ENCODE results near the gene MYL2. TPM values are rescaled to one million over a fixed set of nuclear protein-coding genes. Genes with fewer than 3 reads are reported as not detected.
"Not testable (repeated sequence)": the region's sequence is repeated elsewhere in the genome, so short reads cannot be mapped to it uniquely, and the experiment has no call there.

Gene MYL2, protein sequence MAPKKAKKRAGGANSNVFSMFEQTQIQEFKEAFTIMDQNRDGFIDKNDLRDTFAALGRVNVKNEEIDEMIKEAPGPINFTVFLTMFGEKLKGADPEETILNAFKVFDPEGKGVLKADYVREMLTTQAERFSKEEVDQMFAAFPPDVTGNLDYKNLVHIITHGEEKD
- 0.43 and 1.1 TPM in 2 replicates for total RNA-seq (2014; rRNA removed; shearing (Covaris generic))

GRCh38 chr12:110920324-110920910 lies at the start of gene MYL2:
Gene MYL2, minus strand, starts transcription at chr12:110920579. Its CDS starts 50 bp downstream, at chr12:110920529.
- Histone ChIP-seq H3K9me3 (replicated peaks) (no peaks in the 10 kb centered on the region), H3K36me3 (no peaks in the 10 kb centered on the region), H3K27me3 (no peaks in the 10 kb centered on the region; the same call in 1 of the 2 replicates), H3K27ac (no peak within 1 kb of the TSS), H3K4me3 (peak within 1 kb of the TSS; percentile 9; the same call in 1 of the 2 replicates), H3K4me1 (peaks cover 7% of the 10 kb centered on the region)
- DNase-seq = peak; percentile 16 to 20

- H3K9me3 ChIP-seq (replicated peaks) = no peaks in the 10 kb centered on the region
- H3K4me1 ChIP-seq = no peaks in the 10 kb centered on the region
- no peak for DNase-seq
- no peaks in the 10 kb centered on the region for H3K27me3 ChIP-seq
- no peaks in the 10 kb centered on the region for H3K36me3 ChIP-seq
- H3K27ac ChIP-seq = no peak overlapping the region
- H3K4me3 ChIP-seq = no peak overlapping the region
These were observed 45.8 kb upstream of the MYL2 start for GRCh38 chr12:110966081-110966760.

DNA sequence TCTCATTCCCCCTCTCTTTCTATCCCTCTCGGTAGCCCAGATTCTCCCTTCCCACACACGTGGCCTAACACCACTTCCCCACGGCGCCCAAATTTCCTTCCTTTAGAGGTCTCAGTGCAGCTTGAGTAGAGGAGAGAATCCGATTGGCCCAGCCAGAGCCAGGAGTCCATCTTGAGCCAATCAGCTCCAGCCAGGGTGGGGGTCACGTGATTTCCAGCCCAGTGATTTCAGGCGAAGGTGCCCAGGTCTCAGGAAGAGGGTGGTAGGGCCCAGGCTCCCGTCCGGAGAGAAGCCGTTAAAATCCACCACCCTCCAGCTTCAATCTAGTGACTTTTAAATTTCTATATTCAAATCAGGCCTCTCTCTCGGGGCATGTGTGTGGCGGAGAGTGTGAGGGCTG lies 45.2 kb upstream of the MYL2 start:
- DNase-seq = peak in 1 of 2 experiments; percentile 5
- Histone ChIP-seq H3K4me1 (no peaks in the 10 kb centered on the region), H3K27me3 (no peaks in the 10 kb centered on the region), H3K9me3 (replicated peaks) (no peaks in the 10 kb centered on the region), H3K27ac (no peak overlapping the region), H3K4me3 (no peak overlapping the region), H3K36me3 (no peaks in the 10 kb centered on the region)

- DNase-seq = no peak
- Histone ChIP-seq H3K9me3 (replicated peaks) (no peaks in the 10 kb centered on the region), H3K4me3 (no peak overlapping the region), H3K36me3 (no peaks in the 10 kb centered on the region), H3K27me3 (no peaks in the 10 kb centered on the region), H3K4me1 (no peaks in the 10 kb centered on the region), H3K27ac (no peak overlapping the region)
These were observed 40.4 kb upstream of the MYL2 start for GRCh38 chr12:110960795-110961194.

GRCh38 chr12:110957652-110958051 lies 37.3 kb upstream of the MYL2 start:
- DNase-seq = peak; percentile 9 to 14
- Histone ChIP-seq H3K36me3 (no peaks in the 10 kb centered on the region), H3K9me3 (replicated peaks) (no peaks in the 10 kb centered on the region), H3K4me1 (no peaks in the 10 kb centered on the region), H3K27me3 (no peaks in the 10 kb centered on the region), H3K4me3 (no peak overlapping the region), H3K27ac (no peak overlapping the region)

GRCh38 chr12:110957159-110957558 lies 36.8 kb upstream of the MYL2 start:
- Histone ChIP-seq H3K4me1 (no peaks in the 10 kb centered on the region), H3K4me3 (no peak overlapping the region), H3K36me3 (no peaks in the 10 kb centered on the region), H3K27me3 (no peaks in the 10 kb centered on the region), H3K27ac (no peak overlapping the region), H3K9me3 (replicated peaks) (no peaks in the 10 kb centered on the region)
- DNase-seq = no peak

DNA sequence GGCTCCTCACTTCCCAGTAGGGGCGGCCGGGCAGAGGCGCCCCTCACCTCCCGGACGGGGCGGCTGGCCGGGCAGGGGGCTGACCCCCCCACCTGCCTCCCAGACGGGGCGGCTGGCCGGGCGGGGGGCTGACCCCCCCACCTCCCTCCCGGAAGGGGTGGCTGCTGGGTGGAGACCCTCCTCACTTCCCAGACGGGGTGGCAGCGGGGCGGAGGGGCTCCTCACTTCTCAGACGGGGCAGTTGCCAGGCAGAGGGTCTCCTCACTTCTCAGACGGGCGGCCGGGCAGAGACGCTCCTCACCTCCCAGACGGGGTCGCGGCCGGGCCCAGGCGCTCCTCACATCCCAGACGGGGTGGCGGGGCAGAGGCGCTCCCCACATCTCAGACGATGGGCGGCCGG lies 30.5 kb upstream of the MYL2 start:
- H3K4me3 ChIP-seq; H3K27me3 ChIP-seq; H3K36me3 ChIP-seq; DNase-seq; H3K4me1 ChIP-seq; H3K27ac ChIP-seq; H3K9me3 ChIP-seq (replicated peaks): not testable (repeated sequence)

GRCh38 chr12:110950466-110950865 lies 30.1 kb upstream of the MYL2 start:
- H3K27ac ChIP-seq; H3K9me3 ChIP-seq (replicated peaks); DNase-seq; H3K27me3 ChIP-seq; H3K4me3 ChIP-seq; H3K4me1 ChIP-seq; H3K36me3 ChIP-seq: not testable (repeated sequence)

DNA sequence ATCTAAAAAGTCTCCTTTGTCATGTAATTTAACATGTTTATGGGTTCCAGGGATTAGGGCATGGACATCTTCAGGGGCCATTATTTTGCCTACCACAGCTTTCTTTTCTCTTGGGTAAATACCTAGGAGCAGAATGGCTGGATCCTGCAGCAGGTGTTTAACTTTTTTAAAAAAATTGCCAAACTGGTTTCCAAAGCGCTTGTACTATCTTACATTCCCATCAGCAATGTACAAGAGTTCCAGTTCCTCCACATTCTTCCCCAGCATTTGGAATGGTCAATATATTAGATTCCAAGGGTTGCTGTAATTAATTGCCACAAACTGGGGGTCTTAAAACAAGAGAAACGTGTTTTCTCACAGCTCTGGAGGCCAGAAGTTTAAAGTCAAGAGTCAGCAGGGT lies 27.7 kb upstream of the MYL2 start:
- no peaks in the 10 kb centered on the region for H3K4me1 ChIP-seq
- H3K36me3 ChIP-seq = no peaks in the 10 kb centered on the region
- H3K27ac ChIP-seq = no peak overlapping the region
- H3K9me3 ChIP-seq (replicated peaks) = no peaks in the 10 kb centered on the region
- H3K27me3 ChIP-seq = no peaks in the 10 kb centered on the region
- no peak overlapping the region for H3K4me3 ChIP-seq
- DNase-seq = no peak

GRCh38 chr12:110943373-110943772 lies 23.0 kb upstream of the MYL2 start:
- no peaks in the 10 kb centered on the region for H3K27me3 ChIP-seq
- H3K36me3 ChIP-seq = no peaks in the 10 kb centered on the region
- DNase-seq = no peak
- no peak overlapping the region for H3K27ac ChIP-seq
- no peaks in the 10 kb centered on the region for H3K9me3 ChIP-seq (replicated peaks)
- H3K4me3 ChIP-seq = no peak overlapping the region
- H3K4me1 ChIP-seq = no peaks in the 10 kb centered on the region

GRCh38 chr12:110941391-110941790 lies 21.0 kb upstream of the MYL2 start:
- H3K4me3 ChIP-seq = no peak overlapping the region
- H3K9me3 ChIP-seq (replicated peaks) = no peaks in the 10 kb centered on the region
- no peaks in the 10 kb centered on the region for H3K4me1 ChIP-seq
- H3K27ac ChIP-seq = no peak overlapping the region
- no peaks in the 10 kb centered on the region for H3K36me3 ChIP-seq
- no peaks in the 10 kb centered on the region for H3K27me3 ChIP-seq
- no peak for DNase-seq

DNA sequence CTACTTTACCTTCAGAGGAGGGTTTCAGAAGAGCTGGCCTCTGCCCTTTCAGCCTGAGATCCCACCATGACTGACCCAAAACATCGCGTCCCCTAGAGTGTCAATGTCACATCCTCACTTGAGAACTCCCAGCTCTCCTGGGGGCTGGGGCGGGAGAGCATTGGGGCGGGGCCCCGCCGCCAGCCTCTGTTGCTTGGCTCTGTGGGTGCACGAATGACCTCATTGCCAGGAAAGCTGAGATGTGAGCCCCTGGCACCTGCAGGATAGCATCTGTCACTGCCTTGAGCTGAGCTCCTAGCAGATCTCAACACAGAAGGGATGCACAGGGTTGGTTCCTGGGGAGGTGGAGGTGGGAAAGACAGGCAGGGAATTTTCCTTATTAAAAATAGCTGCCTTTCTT lies 20.6 kb upstream of the MYL2 start:
- Histone ChIP-seq H3K27ac (no peak overlapping the region), H3K36me3 (no peaks in the 10 kb centered on the region), H3K27me3 (no peaks in the 10 kb centered on the region), H3K9me3 (replicated peaks) (no peaks in the 10 kb centered on the region), H3K4me3 (no peak overlapping the region), H3K4me1 (no peaks in the 10 kb centered on the region)
- DNase-seq = no peak

DNA sequence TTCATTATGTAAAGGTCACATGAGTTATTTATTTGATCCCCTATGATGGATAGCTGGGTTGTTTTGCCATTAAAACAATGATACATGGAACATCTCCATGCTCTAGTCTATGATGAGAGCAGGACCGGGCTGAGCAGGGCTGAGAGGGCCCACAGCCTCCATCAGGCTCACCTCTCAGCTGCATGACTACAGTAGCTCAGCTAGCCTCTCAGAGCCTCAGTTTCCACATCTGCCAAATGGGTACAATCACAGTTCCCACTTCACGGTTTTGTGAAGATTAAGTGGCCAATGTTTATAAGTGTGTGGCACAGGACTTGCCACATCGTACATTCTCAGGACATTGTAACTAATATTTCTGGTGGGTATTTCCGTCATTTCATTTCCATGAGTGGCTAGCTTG lies 19.9 kb upstream of the MYL2 start:
- H3K27me3 ChIP-seq = no peaks in the 10 kb centered on the region
- H3K4me1 ChIP-seq = no peaks in the 10 kb centered on the region
- no peaks in the 10 kb centered on the region for H3K9me3 ChIP-seq (replicated peaks)
- no peak overlapping the region for H3K27ac ChIP-seq
- DNase-seq = no peak
- H3K36me3 ChIP-seq = no peaks in the 10 kb centered on the region
- no peak overlapping the region for H3K4me3 ChIP-seq

GRCh38 chr12:110937104-110937641 lies 16.8 kb upstream of the MYL2 start:
- no peaks in the 10 kb centered on the region for H3K36me3 ChIP-seq
- H3K9me3 ChIP-seq (replicated peaks) = no peaks in the 10 kb centered on the region
- H3K27ac ChIP-seq = no peak overlapping the region
- no peak overlapping the region for H3K4me3 ChIP-seq
- H3K27me3 ChIP-seq = no peaks in the 10 kb centered on the region
- H3K4me1 ChIP-seq = no peaks in the 10 kb centered on the region
- DNase-seq = peak; percentile 32 to 54

- DNase-seq = no peak
- no peak overlapping the region for H3K4me3 ChIP-seq
- no peaks in the 10 kb centered on the region for H3K9me3 ChIP-seq (replicated peaks)
- H3K27ac ChIP-seq = no peak overlapping the region
- no peaks in the 10 kb centered on the region for H3K36me3 ChIP-seq
- H3K4me1 ChIP-seq = no peaks in the 10 kb centered on the region
- no peaks in the 10 kb centered on the region for H3K27me3 ChIP-seq
These were observed 16.2 kb upstream of the MYL2 start for GRCh38 chr12:110936367-110937103.

All from SJCRH30 (cell line).